ENCODE data around the gene NEK6. TPM values are rescaled to one million over a fixed set of nuclear protein-coding genes. Genes with fewer than 3 reads are reported as not detected.

The NEK6 gene
- total RNA-seq, 4 donors from 2014 or later: 14.1 to 21.9 (median 15.1) TPM

DNA sequence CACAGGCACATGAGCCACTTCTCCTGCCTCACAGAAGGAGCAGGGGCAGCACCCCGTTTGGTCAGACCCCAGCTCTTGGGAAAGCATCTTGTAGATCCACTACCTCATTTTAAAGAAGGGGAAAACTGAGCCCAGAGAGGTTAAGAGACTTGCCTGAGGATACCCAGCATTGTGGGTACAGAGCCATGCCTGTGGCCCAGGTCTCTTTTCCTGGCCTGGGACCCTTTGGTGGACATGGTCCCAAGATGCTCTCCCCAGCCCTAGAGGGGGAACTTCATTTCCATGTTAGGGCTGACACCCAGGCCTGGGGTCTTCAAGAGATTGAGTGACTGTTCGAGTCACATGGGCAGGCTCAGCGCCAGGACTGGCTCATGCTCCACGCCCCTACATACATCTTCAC, 64.2 kb downstream of the NEK6 start:
- Histone ChIP-seq H3K27ac (replicated peaks in 1 of 4) (no peak overlapping the region), H3K36me3 (peaks cover 5 to 76% (median 45%) of the 10 kb centered on the region in 4 donors), H3K9me3 (no peaks in the 10 kb centered on the region), H3K4me1 (peaks cover 8 to 11% (median 10%) of the 10 kb centered on the region in 4 donors), H3K4me3 (no peak overlapping the region), H3K27me3 (no peaks in the 10 kb centered on the region)
- intact Hi-C loops (cut with DNase I): no loop called here
- WGBS: 65% methylated on average over 2 of the region's 4 CpGs
- DNase-seq (ENCODE audit: extremely low spot score): no peak
- TF ChIP-seq POLR2A (IDR thresholded peaks at IDR 0.05; ENCODE audit: low read depth) (no peak), EP300 (IDR thresholded peaks at IDR 0.05) (no peak), POLR2AphosphoS5 (IDR thresholded peaks at IDR 0.05) (no peak)
- TF ChIP-seq, protein P1, sequence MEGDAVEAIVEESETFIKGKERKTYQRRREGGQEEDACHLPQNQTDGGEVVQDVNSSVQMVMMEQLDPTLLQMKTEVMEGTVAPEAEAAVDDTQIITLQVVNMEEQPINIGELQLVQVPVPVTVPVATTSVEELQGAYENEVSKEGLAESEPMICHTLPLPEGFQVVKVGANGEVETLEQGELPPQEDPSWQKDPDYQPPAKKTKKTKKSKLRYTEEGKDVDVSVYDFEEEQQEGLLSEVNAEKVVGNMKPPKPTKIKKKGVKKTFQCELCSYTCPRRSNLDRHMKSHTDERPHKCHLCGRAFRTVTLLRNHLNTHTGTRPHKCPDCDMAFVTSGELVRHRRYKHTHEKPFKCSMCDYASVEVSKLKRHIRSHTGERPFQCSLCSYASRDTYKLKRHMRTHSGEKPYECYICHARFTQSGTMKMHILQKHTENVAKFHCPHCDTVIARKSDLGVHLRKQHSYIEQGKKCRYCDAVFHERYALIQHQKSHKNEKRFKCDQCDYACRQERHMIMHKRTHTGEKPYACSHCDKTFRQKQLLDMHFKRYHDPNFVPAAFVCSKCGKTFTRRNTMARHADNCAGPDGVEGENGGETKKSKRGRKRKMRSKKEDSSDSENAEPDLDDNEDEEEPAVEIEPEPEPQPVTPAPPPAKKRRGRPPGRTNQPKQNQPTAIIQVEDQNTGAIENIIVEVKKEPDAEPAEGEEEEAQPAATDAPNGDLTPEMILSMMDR (IDR thresholded peaks at IDR 0.05): no peak

DNA sequence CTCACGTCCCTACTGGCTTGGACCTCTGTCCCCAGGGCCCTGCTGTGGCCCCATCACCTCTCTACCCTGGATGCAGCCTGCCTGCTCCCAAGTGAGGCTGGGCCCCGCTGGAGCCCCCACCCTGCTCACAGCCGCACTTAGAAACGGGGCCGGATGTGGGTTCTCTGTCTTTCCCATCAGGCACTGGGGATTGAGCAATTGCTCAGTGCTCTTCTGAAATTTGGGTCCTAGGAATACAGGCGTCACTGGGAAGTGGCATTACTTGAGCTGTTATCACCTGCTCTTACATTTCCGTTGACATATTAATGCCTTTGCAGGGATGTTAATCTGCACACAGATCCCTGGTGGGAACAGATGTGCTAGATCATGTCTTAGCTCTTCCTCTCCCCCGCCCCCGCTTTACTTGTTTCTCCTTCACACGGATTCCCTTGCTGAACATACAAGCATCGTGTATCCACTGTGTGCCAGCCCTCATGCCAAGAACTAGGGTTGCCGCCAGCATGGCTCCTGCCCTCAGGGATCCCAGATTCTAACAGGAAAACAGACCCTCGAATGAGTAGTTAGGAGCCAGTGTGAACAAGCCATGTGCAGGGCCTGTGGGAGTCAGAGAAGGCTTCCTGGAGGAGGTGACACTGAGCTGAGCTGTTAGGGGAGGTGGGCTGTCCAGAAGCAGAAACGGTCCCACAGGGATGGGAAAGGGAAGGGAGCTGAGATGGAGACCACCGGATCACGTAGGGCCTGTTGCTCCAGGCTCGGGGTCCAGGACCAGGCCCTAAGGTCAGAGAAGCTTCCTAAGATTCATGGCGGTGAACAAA, 65.1 kb downstream of the NEK6 start:
- TF ChIP-seq, protein P1 (IDR thresholded peaks at IDR 0.05): no peak
- TF ChIP-seq POLR2AphosphoS5 (IDR thresholded peaks at IDR 0.05) (no peak), POLR2A (IDR thresholded peaks at IDR 0.05; ENCODE audit: low read depth) (no peak), EP300 (IDR thresholded peaks at IDR 0.05) (no peak)
- intact Hi-C loops (cut with DNase I): no loop called here
- H3K27me3 ChIP-seq: no peaks in the 10 kb centered on the region
- no peak for DNase-seq (ENCODE audit: extremely low spot score)
- H3K9me3 ChIP-seq: no peaks in the 10 kb centered on the region
- H3K36me3 ChIP-seq: peaks cover 5 to 76% (median 51%) of the 10 kb centered on the region in 4 donors
- no peak overlapping the region for H3K27ac ChIP-seq (replicated peaks in 1 of 4)
- H3K4me1 ChIP-seq: peaks cover 8 to 11% (median 10%) of the 10 kb centered on the region in 4 donors
- 82% methylated on average over 18 of the region's 18 CpGs for WGBS
- H3K4me3 ChIP-seq: no peak overlapping the region

DNA sequence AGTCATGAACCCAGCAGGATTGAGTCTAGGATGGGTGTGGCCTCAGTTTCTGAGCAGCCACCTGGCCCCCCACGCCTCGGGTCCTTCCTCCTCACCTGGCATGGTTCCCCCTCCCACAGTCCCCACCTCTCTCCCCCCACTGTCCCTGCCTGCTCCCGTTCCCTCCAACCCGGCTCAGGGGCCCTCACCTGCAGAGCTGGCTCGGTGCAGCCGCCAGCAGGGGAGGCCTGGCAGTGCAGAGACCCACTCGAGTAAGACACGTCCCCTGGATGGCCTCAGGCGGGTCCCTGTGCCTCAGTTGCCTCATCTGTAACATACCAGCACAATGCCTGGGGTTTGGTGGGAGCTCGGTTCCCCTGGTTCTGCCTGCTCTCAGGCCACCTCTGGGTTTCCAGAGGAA, 66.2 kb downstream of the NEK6 start:
- Histone ChIP-seq H3K27me3 (no peaks in the 10 kb centered on the region), H3K9me3 (no peaks in the 10 kb centered on the region), H3K27ac (replicated peaks in 1 of 4) (no peak overlapping the region), H3K36me3 (peaks cover 5 to 77% (median 62%) of the 10 kb centered on the region in 4 donors), H3K4me3 (no peak overlapping the region), H3K4me1 (peaks cover 8 to 11% (median 10%) of the 10 kb centered on the region in 4 donors)
- intact Hi-C loops (cut with DNase I): no loop called here
- TF ChIP-seq POLR2AphosphoS5 (IDR thresholded peaks at IDR 0.05) (no peak), EP300 (IDR thresholded peaks at IDR 0.05) (no peak)
- TF ChIP-seq, protein P1 (IDR thresholded peaks at IDR 0.05): no peak
- 89% methylated on average over 7 of the region's 10 CpGs for whole genome bisulfite sequencing
- no peak for DNase-seq (ENCODE audit: extremely low spot score)

DNA sequence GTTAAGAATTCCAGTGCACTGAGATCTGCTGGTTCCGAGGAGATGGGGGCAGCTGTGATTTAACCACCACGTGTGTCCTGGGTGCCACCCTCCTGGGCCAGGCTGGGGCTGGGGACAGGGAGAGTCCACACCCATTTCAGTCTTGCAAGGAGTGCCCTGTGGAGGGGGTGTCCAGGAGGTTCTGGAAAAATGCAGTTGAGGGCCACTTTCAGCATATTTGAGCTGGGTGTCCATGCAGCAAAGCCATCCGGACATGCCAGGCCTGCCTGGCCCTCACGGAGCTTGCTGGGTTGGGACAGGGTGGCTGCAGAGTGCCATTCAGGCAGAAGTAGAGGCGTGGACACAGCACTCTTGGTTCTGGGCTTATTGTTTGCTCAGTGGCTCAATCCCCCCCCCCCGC, 68.1 kb downstream of the NEK6 start:
- H3K27me3 ChIP-seq: no peaks in the 10 kb centered on the region
- H3K36me3 ChIP-seq: peaks cover 5 to 96% (median 79%) of the 10 kb centered on the region in 4 donors
- DNase-seq (ENCODE audit: extremely low spot score): no peak
- intact Hi-C loops (cut with DNase I): no loop called here
- no peak overlapping the region for H3K4me3 ChIP-seq
- peaks cover 0 to under 1% (median 0%) of the 10 kb centered on the region in 4 donors for H3K4me1 ChIP-seq
- 83% methylated on average over 1 of the region's 6 CpGs for WGBS
- H3K27ac ChIP-seq (replicated peaks in 1 of 4): no peak overlapping the region
- no peak for TF ChIP-seq POLR2A (IDR thresholded peaks at IDR 0.05; ENCODE audit: low read depth)
- TF ChIP-seq, protein P1 (IDR thresholded peaks at IDR 0.05): no peak
- no peak for TF ChIP-seq POLR2AphosphoS5 (IDR thresholded peaks at IDR 0.05)
- no peak for TF ChIP-seq EP300 (IDR thresholded peaks at IDR 0.05)
- no peaks in the 10 kb centered on the region for H3K9me3 ChIP-seq

All from esophagus muscularis mucosa (tissue), 4 donors.